CD8-positive, alpha-beta memory T cell (primary cell): ENCODE measurements around the gene PPP6R1. TPM values are rescaled to one million over a fixed set of nuclear protein-coding genes. Genes with fewer than 3 reads are reported as not detected.
"Not testable (repeated sequence)": the region's sequence is repeated elsewhere in the genome, so short reads cannot be mapped to it uniquely, and the experiment has no call there.

Source experiments
- CTCF ChIA-PET: fragments of 350-600 bp; sonication (Branson Sonifier 250); formaldehyde crosslinking; loops from one replicate; lab custom pipeline; 2021; ENCODE audit warnings: antibody characterized with exemption; lab: Charles Lee
- POLR2A ChIA-PET: fragments of 350-600 bp; sonication (Branson Sonifier 250); formaldehyde crosslinking; loops from one replicate; lab custom pipeline; 2021; ENCODE audit warnings: antibody characterized with exemption; lab: Charles Lee
- DNase-seq, 5 donors: peaks; one replicate each; pipeline versions ENCODE4 v3.0.0 to v3.0.0-alpha.2; 2020 to 2022; ENCODE audit warnings: mixed read lengths in 1 of 5
- H3K27ac ChIP-seq: one replicate; pipeline ENCODE4 v1.7.0; 2013; ENCODE audit warnings: low read depth, mild to moderate bottlenecking, low read length, moderate library complexity
- H3K27me3 ChIP-seq: 2 replicates; pipeline ENCODE4 v1.7.0; 2013; ENCODE audit warnings: low read length, mild to moderate bottlenecking; ENCODE audit not compliant: insufficient read depth, poor library complexity, severe bottlenecking
- H3K36me3 ChIP-seq: 2 replicates; pipeline ENCODE4 v1.7.0; 2013; ENCODE audit warnings: mild to moderate bottlenecking, low read length, moderate library complexity; ENCODE audit not compliant: insufficient read depth
- H3K4me1 ChIP-seq: 2 replicates; pipeline ENCODE4 v1.7.0; 2013; ENCODE audit warnings: mild to moderate bottlenecking, low read length, moderate library complexity; ENCODE audit not compliant: insufficient read depth
- H3K4me3 ChIP-seq: 2 replicates; pipeline ENCODE4 v1.7.0; 2013; ENCODE audit warnings: mild to moderate bottlenecking, low read length
- H3K9me3 ChIP-seq: 2 replicates; pipeline ENCODE4 v1.7.0; 2013; ENCODE audit warnings: mild to moderate bottlenecking, low read length
- H3K27ac Mint-ChIP-seq, 8 donors: one replicate each; pipeline ENCODE4 v1.8.0; 2020 to 2021; ENCODE audit warnings: mixed read lengths in 8 of 8, mild to moderate bottlenecking in 6 of 8, inconsistent platforms in 3 of 8, moderate library complexity in 3 of 8
- H3K27me3 Mint-ChIP-seq, 2 donors: one replicate each; pipeline ENCODE4 v1.8.0; 2020 to 2021; ENCODE audit warnings: mixed read lengths in 2 of 2, mild to moderate bottlenecking in 1 of 2, moderate library complexity in 1 of 2
- H3K36me3 Mint-ChIP-seq, 3 donors: one replicate each; pipeline ENCODE4 v1.8.0; 2020 to 2021; ENCODE audit warnings: mixed read lengths in 3 of 3, inconsistent platforms in 1 of 3, mild to moderate bottlenecking in 1 of 3
- H3K4me1 Mint-ChIP-seq, 3 donors: one replicate each; pipeline ENCODE4 v1.8.0; 2020 to 2021; ENCODE audit warnings: mixed read lengths in 3 of 3, inconsistent platforms in 1 of 3, mild to moderate bottlenecking in 1 of 3
- H3K4me3 Mint-ChIP-seq, 7 donors: one replicate each; pipeline ENCODE4 v1.8.0; 2020 to 2021; ENCODE audit warnings: mixed read lengths in 7 of 7, mild to moderate bottlenecking in 6 of 7, moderate library complexity in 4 of 7, inconsistent platforms in 2 of 7
- H3K9me3 Mint-ChIP-seq, 5 donors: one replicate each; pipeline ENCODE4 v1.8.0; 2020 to 2022; ENCODE audit warnings: mixed read lengths in 5 of 5, mild to moderate bottlenecking in 3 of 5, moderate library complexity in 2 of 5, inconsistent platforms in 1 of 5
- polyA plus RNA-seq: library from polyadenylated mRNA; unstranded; fragments of 300-500 nt; fragmentation: Illumina TruSeq; gene quantifications from one replicate; pipeline ENCODE4 v1.2.3, GENCODE V29; 2021
- total RNA-seq, 2 experiments: library from RNA; stranded (reverse); gene quantifications; one replicate each; pipeline ENCODE4 v1.2.3, GENCODE V29; 2021

Gene PPP6R1
- total and polyA plus RNA-seq, 3 experiments from 2014 or later, result 143 to 225 (median 216) TPM

DNA sequence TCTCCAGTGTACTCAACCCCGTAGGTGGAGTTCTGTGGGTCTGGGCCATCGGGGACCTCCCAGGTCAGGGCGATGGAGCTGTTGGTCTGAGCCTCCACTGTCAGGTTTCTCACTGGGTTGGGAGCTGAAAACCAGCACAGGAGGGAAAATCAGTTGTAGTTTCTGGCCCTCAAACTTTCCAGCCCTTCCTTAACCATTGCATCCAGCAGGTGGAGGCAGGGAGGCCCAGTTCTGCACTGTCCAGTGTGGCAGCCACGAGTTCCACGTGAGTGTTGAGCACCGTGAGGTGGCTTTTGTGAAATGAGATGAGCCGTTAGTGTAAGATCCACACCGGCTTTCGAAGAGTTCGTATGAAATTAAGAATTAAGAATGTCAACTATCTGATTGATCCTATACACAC is 56.6 kb downstream of the PPP6R1 start:
- H3K27ac Mint-ChIP-seq, H3K36me3 ChIP-seq, H3K4me3 Mint-ChIP-seq, H3K4me1 ChIP-seq, H3K4me1 Mint-ChIP-seq, H3K36me3 Mint-ChIP-seq, DNase-seq, H3K27ac ChIP-seq, H3K9me3 ChIP-seq, H3K9me3 Mint-ChIP-seq, H3K4me3 ChIP-seq, H3K27me3 ChIP-seq, CTCF ChIA-PET, POLR2A ChIA-PET: not testable (repeated sequence)
- H3K27me3 Mint-ChIP-seq, result peaks cover 41 to 65% of the 10 kb centered on the region in 2 donors

DNA sequence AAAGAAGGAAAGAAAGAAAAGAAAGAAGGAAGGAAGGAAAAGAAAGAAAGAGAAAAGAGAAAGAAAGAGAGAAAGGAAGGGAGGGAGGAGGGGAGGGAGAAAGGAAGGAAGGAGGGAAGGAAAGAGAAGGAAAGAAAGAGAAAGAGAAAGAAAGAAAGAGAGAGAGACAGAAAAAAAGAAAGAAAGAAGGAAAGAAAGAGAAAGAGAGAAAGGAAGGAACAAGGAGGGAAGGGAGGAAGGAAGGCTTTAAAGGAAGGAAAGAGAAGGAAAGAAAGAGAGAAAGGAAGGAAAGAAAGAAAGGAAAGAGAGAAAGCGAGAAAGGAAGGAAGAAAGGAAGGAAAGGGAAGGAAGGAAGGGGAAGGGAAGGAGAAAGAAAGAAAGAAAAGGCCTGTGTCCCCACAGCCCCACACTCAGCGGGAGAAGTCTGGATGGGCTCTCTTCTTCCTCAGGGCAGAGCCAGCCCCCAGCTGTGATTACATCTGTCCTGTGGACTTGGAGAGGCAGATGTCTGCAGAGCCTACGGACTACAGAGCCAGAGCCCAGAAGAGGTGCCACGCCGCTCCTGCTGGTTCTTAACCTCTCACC is 59.1 kb downstream of the PPP6R1 start:
- H3K27me3 Mint-ChIP-seq, result peaks cover 32 to 50% of the 10 kb centered on the region in 2 donors
- H3K36me3 Mint-ChIP-seq, result no peaks in the 10 kb centered on the region
- POLR2A ChIA-PET, result no interaction called here

DNA sequence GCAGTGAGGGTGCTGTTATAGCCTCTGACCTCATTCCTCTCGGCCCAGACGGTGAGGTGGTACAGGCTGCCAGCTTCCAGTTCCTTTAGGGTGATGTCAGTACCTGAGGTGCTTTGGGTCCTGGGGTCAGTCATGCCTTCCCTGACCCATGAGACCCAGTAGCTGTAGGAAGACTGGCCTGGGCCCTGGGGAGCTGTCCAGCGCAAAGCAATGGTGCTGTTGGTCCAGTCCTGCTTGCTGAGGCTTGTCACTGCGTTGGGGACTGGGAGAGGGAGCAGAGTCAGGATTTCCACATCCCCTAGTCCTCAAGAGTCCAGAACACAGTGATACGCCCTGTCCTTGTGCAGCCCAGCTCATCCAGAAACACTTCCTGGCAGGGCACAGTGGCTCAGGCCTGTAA is 60.2 kb downstream of the PPP6R1 start:
- peaks cover 8% of the 10 kb centered on the region for H3K27me3 ChIP-seq
- POLR2A ChIA-PET, result no interaction called here

More for the DNA sequence above, 59.1 kb downstream of the PPP6R1 start:
- Histone ChIP-seq H3K27me3 (peaks cover 8% of the 10 kb centered on the region), H3K36me3 (no peaks in the 10 kb centered on the region), H3K9me3 (no peaks in the 10 kb centered on the region), H3K27ac (no peak overlapping the region), H3K4me3 (no peak overlapping the region), H3K4me1 (no peaks in the 10 kb centered on the region)
- CTCF ChIA-PET, result no interaction called here
- DNase-seq, result no peak
- Mint-ChIP-seq H3K9me3 (no peaks in the 10 kb centered on the region), H3K4me3 (no peak overlapping the region), H3K4me1 (no peaks in the 10 kb centered on the region), H3K27ac (no peak overlapping the region)

DNA sequence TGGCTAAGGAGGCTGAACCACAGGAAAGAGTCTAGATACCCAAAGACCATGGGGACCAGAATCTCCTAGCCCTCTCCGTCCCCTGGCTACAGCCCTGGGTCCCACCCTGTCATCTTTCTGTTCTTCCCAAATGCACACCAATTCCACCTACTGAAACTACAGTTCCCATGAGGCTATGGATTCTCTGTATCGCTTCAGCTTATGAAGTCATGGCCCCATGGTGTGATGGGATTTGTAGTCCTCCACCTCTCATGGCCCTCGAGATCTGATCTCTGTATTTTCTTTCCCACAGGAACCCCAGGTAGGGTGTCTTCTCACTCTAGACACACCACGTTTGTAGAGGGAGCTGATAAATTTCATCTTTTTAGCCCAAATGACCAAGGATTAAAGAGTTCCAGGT is 61.3 kb downstream of the PPP6R1 start:
- H3K9me3 Mint-ChIP-seq, result no peaks in the 10 kb centered on the region
- ChIA-PET CTCF (interaction anchor here (0.6 to 1.0 kb wide), 2 partner anchors 9 to 306 kb away, joined by 3 read pairs; no protein-coding TSS in a partner anchor), POLR2A (no interaction called here)

More for the DNA sequence above, 60.2 kb downstream of the PPP6R1 start:
- Mint-ChIP-seq H3K9me3 (no peaks in the 10 kb centered on the region), H3K4me3 (no peak overlapping the region), H3K27me3 (peaks cover 26 to 46% of the 10 kb centered on the region in 2 donors), H3K27ac (no peak overlapping the region), H3K36me3 (no peaks in the 10 kb centered on the region), H3K4me1 (no peaks in the 10 kb centered on the region)
- no peak overlapping the region for H3K4me3 ChIP-seq
- CTCF ChIA-PET, result no interaction called here
- no peaks in the 10 kb centered on the region for H3K9me3 ChIP-seq
- no peaks in the 10 kb centered on the region for H3K36me3 ChIP-seq
- no peak for DNase-seq
- no peak overlapping the region for H3K27ac ChIP-seq
- no peaks in the 10 kb centered on the region for H3K4me1 ChIP-seq

DNA sequence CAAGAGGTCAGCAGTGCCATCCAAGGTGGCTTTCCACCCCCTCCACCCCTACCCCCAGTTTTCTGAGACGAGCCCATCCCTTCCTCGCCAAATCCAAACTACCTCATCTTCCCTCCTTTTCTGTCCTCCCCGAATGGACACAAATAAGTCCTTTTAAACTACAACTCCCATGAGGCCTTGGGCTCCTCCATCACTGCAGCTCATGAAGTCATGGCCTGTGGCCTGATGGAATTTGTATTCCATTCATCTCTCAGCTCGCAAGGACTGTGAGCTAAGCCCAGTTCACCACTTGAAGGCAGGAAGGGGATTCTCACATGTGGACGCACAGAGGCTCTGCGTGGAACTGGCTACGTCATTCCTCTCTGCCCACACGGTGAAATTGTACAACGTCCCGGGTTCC is 62.0 kb downstream of the PPP6R1 start:
- H3K4me1 Mint-ChIP-seq, result no peaks in the 10 kb centered on the region
- no peak overlapping the region for H3K4me3 Mint-ChIP-seq
- POLR2A ChIA-PET, result no interaction called here
- Histone ChIP-seq H3K36me3 (no peaks in the 10 kb centered on the region), H3K27me3 (peaks cover 8% of the 10 kb centered on the region), H3K4me3 (no peak overlapping the region), H3K4me1 (no peaks in the 10 kb centered on the region), H3K27ac (no peak overlapping the region), H3K9me3 (no peaks in the 10 kb centered on the region)
- H3K27ac Mint-ChIP-seq, result no peak overlapping the region
- peaks cover 21 to 40% of the 10 kb centered on the region in 2 donors for H3K27me3 Mint-ChIP-seq
- DNase-seq, result no peak
- CTCF ChIA-PET, result no interaction called here
- no peaks in the 10 kb centered on the region for H3K9me3 Mint-ChIP-seq
- no peaks in the 10 kb centered on the region for H3K36me3 Mint-ChIP-seq

More for the DNA sequence above, 61.3 kb downstream of the PPP6R1 start:
- H3K27me3 ChIP-seq, result peaks cover 8% of the 10 kb centered on the region
- H3K4me1 Mint-ChIP-seq, result no peaks in the 10 kb centered on the region
- no peak overlapping the region for H3K4me3 ChIP-seq
- H3K27ac Mint-ChIP-seq, result no peak overlapping the region
- DNase-seq, result no peak
- no peak overlapping the region for H3K4me3 Mint-ChIP-seq
- H3K27ac ChIP-seq, result no peak overlapping the region
- H3K4me1 ChIP-seq, result no peaks in the 10 kb centered on the region
- H3K27me3 Mint-ChIP-seq, result peaks cover 25 to 41% of the 10 kb centered on the region in 2 donors
- no peaks in the 10 kb centered on the region for H3K36me3 Mint-ChIP-seq
- H3K9me3 ChIP-seq, result no peaks in the 10 kb centered on the region
- no peaks in the 10 kb centered on the region for H3K36me3 ChIP-seq

DNA sequence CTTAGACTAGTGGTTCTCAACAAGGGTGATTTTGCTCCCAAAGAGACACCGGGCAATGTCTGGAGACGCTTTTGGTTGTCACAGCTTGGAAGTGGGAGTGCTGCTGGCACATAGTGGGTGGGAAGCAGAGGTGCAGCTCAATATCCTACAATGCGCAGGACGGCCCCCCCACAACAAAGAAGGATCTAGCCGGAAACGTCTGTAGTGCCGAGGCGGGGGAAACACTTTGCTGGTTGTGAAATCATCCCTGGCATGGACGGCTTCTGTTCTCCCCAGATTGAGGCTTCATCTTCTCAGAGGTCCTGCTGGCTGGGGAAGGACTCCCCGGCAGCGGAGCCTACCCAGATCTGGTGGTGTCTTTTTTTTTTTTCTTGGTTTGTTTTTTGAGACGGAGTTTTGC is 65.3 kb downstream of the PPP6R1 start:
- peaks cover 13 to 33% of the 10 kb centered on the region in 2 donors for H3K27me3 Mint-ChIP-seq
- no peaks in the 10 kb centered on the region for H3K36me3 ChIP-seq
- H3K27ac Mint-ChIP-seq, result no peak overlapping the region
- H3K4me3 ChIP-seq, result no peak overlapping the region
- H3K9me3 ChIP-seq, result no peaks in the 10 kb centered on the region
- H3K4me3 Mint-ChIP-seq, result no peak overlapping the region
- peaks cover 8% of the 10 kb centered on the region for H3K27me3 ChIP-seq
- ChIA-PET POLR2A (no interaction called here), CTCF (no interaction called here)
- no peaks in the 10 kb centered on the region for H3K4me1 ChIP-seq
- no peaks in the 10 kb centered on the region for H3K36me3 Mint-ChIP-seq
- H3K9me3 Mint-ChIP-seq, result no peaks in the 10 kb centered on the region
- DNase-seq, result no peak
- H3K4me1 Mint-ChIP-seq, result peaks cover 0 to 3% (median 2%) of the 10 kb centered on the region in 3 donors
- H3K27ac ChIP-seq, result no peak overlapping the region

DNA sequence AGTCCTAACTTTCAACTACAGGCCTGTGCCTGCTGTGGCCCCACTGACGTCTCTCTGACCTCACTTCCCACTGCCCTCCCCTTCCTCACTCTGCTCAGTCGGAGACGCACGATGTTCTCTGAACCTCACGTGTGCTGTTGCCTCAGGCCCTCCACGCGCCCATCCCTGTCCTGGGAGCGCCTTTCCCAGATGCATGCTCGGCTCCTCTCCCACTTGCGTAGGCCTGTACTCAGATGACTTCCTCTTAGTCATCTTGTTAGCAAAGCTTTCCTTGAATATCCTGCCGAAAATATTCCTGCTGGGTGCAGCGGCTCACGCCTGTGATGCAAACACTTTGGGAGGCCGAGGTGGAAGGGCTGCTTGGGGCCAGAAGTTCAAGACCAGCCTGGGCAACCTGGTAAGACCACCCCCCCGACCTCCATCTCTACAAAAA is 69.4 kb downstream of the PPP6R1 start:
- peaks cover 0 to 3% (median 2%) of the 10 kb centered on the region in 3 donors for H3K4me1 Mint-ChIP-seq
- ChIA-PET CTCF (interaction anchor here (0.6 kb wide), 1 partner anchor 110 kb away, joined by 3 read pairs; no protein-coding TSS in a partner anchor), POLR2A (no interaction called here)
- Histone ChIP-seq H3K27me3 (no peaks in the 10 kb centered on the region), H3K4me1 (no peaks in the 10 kb centered on the region), H3K9me3 (no peaks in the 10 kb centered on the region), H3K4me3 (no peak overlapping the region), H3K36me3 (no peaks in the 10 kb centered on the region), H3K27ac (no peak overlapping the region)
- H3K27ac Mint-ChIP-seq, result peak overlapping the region in 1 of 8 donors; percentile 58
- no peaks in the 10 kb centered on the region for H3K9me3 Mint-ChIP-seq
- H3K36me3 Mint-ChIP-seq, result no peaks in the 10 kb centered on the region
- peak overlapping the region in 1 of 7 donors; percentile 28 for H3K4me3 Mint-ChIP-seq
- H3K27me3 Mint-ChIP-seq, result peaks cover 13 to 36% of the 10 kb centered on the region in 2 donors
- DNase-seq, result no peak

DNA sequence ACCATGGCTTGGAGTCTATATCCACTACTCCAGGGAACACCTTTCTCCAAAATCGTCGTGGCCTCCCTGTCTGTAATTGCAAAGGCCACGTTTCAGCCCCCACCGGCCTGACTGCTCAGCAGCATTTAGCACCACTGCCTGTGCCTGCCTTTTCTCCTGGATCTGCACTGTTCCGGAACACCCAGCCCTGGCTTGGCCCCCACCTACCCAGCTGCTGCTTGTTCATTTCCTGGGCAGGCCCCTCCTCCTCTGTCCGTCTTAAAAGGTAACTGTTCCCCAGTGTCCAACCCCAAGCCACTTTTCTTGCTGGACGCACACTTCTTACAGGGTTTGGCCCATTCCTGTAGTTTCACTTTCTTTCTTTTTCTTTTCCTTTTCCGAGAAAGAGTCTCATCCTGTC is 70.2 kb downstream of the PPP6R1 start:
- peak overlapping the region in 1 of 8 donors; percentile 38 for H3K27ac Mint-ChIP-seq
- H3K4me1 Mint-ChIP-seq, result peaks cover 0 to 3% (median 2%) of the 10 kb centered on the region in 3 donors
- H3K36me3 Mint-ChIP-seq, result no peaks in the 10 kb centered on the region
- Histone ChIP-seq H3K9me3 (no peaks in the 10 kb centered on the region), H3K4me1 (no peaks in the 10 kb centered on the region), H3K36me3 (no peaks in the 10 kb centered on the region), H3K27me3 (no peaks in the 10 kb centered on the region), H3K4me3 (no peak overlapping the region), H3K27ac (no peak overlapping the region)
- ChIA-PET POLR2A (no interaction called here), CTCF (no interaction called here)
- no peak overlapping the region for H3K4me3 Mint-ChIP-seq
- peaks cover 11 to 38% of the 10 kb centered on the region in 2 donors for H3K27me3 Mint-ChIP-seq
- no peak for DNase-seq
- H3K9me3 Mint-ChIP-seq, result no peaks in the 10 kb centered on the region
